Right lobe of liver (tissue), 6 donors: ENCODE measurements around the gene APP. TPM values are rescaled to one million over a fixed set of nuclear protein-coding genes. Genes with fewer than 3 reads are reported as not detected.

Experiments used
- ATAC-seq, 4 donors: fragments of 200-7000 bp; cut with Tn5 transposase; one replicate each; pipeline ENCODE4 v1.9.1; 2020; ENCODE audit warnings: mild to moderate bottlenecking in 4 of 4, moderate library complexity in 4 of 4
- DNase-seq, 3 donors: peaks; one replicate each; pipeline ENCODE4 v3.0.0-alpha.2; 2020
- H3K27ac ChIP-seq, 3 donors: fragments of 200-600 bp; one replicate each; pipeline ENCODE4 v1.8.0; 2022
- H3K27me3 ChIP-seq, 2 donors: fragments of 200-600 bp; one replicate each; pipeline ENCODE4 v1.8.0; 2022
- H3K36me3 ChIP-seq, 4 donors: fragments of 200-600 bp; sonication (generic) in 1 of 4; one replicate each; pipeline versions ENCODE4 v1.5.1 to v1.8.0; 2017 to 2022; ENCODE audit warnings: control low read depth in 1 of 4
- H3K4me1 ChIP-seq, 4 donors: fragments of 200-600 bp; sonication (generic) in 1 of 4; one replicate each; pipeline versions ENCODE4 v1.5.1 to v1.8.0; 2017 to 2022; ENCODE audit warnings: control low read depth in 1 of 4
- H3K4me3 ChIP-seq, 3 donors: fragments of 200-600 bp; one replicate each; pipeline ENCODE4 v1.8.0; 2022
- H3K9me3 ChIP-seq, 4 donors: fragments of 200-600 bp; sonication (generic) in 1 of 4; one replicate each; pipeline versions ENCODE4 v1.5.1 to v1.8.0; 2017 to 2022; ENCODE audit warnings: control low read depth in 1 of 4
- CTCF ChIP-seq, 4 donors: fragments of 200-600 bp in 3 of 4; fragments of 450-650 bp in 1 of 4; IDR thresholded peaks; one replicate each; pipeline versions ENCODE4 v1.5.1 to v1.8.0; 2016 to 2022; ENCODE audit warnings: antibody characterized with exemption in 4 of 4, mild to moderate bottlenecking in 2 of 4
- POLR2A ChIP-seq: fragments of 450-650 bp; IDR thresholded peaks from one replicate; pipeline ENCODE4 v1.6.1; 2017; ENCODE audit warnings: antibody characterized with exemption, mild to moderate bottlenecking
- WGBS: methylation state at CpG from one replicate; pipeline ENCODE4 v1.1.6; 2018; ENCODE audit warnings: low coverage, low lambda C conversion rate; ENCODE audit not compliant: insufficient coverage; ENCODE audit errors: missing lambda C conversion rate; 5-methylcytosine and 5-hydroxymethylcytosine counted together
- intact Hi-C, 2 donors: fragments of 100-400 bp; cut with DNase I; formaldehyde crosslinking; loops; one replicate each; pipeline versions ENCODE4 v1.11.2 to v1.14.1; 2022
- total RNA-seq, 6 experiments: library from RNA; depleted of rRNA in 2 of 6; stranded (reverse); fragments of >200 nt in 2 of 6; fragmentation: NEBNext Ultra II Directional in 3 of 6; extraction: Animal tissue kit (Norgen Biotek cat#: 25700) in 3 of 6; gene quantifications; one replicate each; pipeline versions ENCODE4 v1.1.0 to v1.2.4, GENCODE V29; 2016 to 2023
- donor health status: DM: no; HTN: yes; CAD: no.
- donor health status: DM: no; HTN: no; CAD: no.
- donor health status: DM: no; HTN: no; CAD: no.
- donor health status: DM: no; HTN: yes; CAD: no.
- donor health status: DM: no; HTN: yes; CAD: no.

Gene APP
- total RNA-seq, 6 experiments from 2014 or later: 127 to 262 (median 208) TPM

- 78% methylated on average over 3 of the region's 3 CpGs for WGBS
Measured at GRCh38 chr21:26093122-26093521, 77.4 kb downstream of the APP start.

GRCh38 chr21:26091480-26092018, 79.0 kb downstream of the APP start:
- 92% methylated on average over 5 of the region's 5 CpGs for WGBS
- no peak for TF ChIP-seq CTCF (IDR thresholded peaks at IDR 0.05)
- no peak for TF ChIP-seq POLR2A
- Histone ChIP-seq H3K4me3 (no peak overlapping the region), H3K27me3 (no peaks in the 10 kb centered on the region), H3K4me1 (no peaks in the 10 kb centered on the region), H3K36me3 (no peaks in the 10 kb centered on the region), H3K9me3 (no peaks in the 10 kb centered on the region), H3K27ac (no peak overlapping the region)
- ATAC-seq (no peak), DNase-seq (no peak)
- intact Hi-C loops: no loop called here

More at GRCh38 chr21:26093122-26093521, 77.4 kb downstream of the APP start:
- DNase-seq (no peak), ATAC-seq (no peak)
- Histone ChIP-seq H3K27me3 (no peaks in the 10 kb centered on the region), H3K27ac (no peak overlapping the region), H3K9me3 (no peaks in the 10 kb centered on the region), H3K36me3 (no peaks in the 10 kb centered on the region), H3K4me3 (no peak overlapping the region), H3K4me1 (no peaks in the 10 kb centered on the region)
- intact Hi-C loops: no loop called here
- TF ChIP-seq POLR2A: no peak
- TF ChIP-seq CTCF (IDR thresholded peaks at IDR 0.05): no peak

- no peaks in the 10 kb centered on the region for H3K36me3 ChIP-seq
- intact Hi-C loops: no loop called here
- H3K4me1 ChIP-seq: no peaks in the 10 kb centered on the region
- no peak overlapping the region for H3K4me3 ChIP-seq
- no peaks in the 10 kb centered on the region for H3K27me3 ChIP-seq
- DNase-seq (no peak), ATAC-seq (no peak)
- H3K9me3 ChIP-seq: no peaks in the 10 kb centered on the region
- WGBS: 100% methylated on average over 3 of the region's 6 CpGs
- TF ChIP-seq CTCF (IDR thresholded peaks at IDR 0.05) (no peak), POLR2A (no peak)
- H3K27ac ChIP-seq: no peak overlapping the region
Measured at GRCh38 chr21:26089730-26090129, 80.8 kb downstream of the APP start.

- TF ChIP-seq CTCF (IDR thresholded peaks at IDR 0.05): no peak
- no peak for TF ChIP-seq POLR2A
- Histone ChIP-seq H3K4me1 (no peaks in the 10 kb centered on the region), H3K27me3 (no peaks in the 10 kb centered on the region), H3K27ac (no peak overlapping the region), H3K4me3 (no peak overlapping the region), H3K9me3 (no peaks in the 10 kb centered on the region), H3K36me3 (no peaks in the 10 kb centered on the region)
- no peak for DNase-seq
- no peak for ATAC-seq
- intact Hi-C loops: no loop called here
- 73% methylated on average over 4 of the region's 4 CpGs for WGBS
Measured at GRCh38 chr21:26087223-26087918, 83.2 kb downstream of the APP start.
